Activated CD8-positive, alpha-beta memory T cell treated with anti-CD3 and anti-CD28 coated beads, Interleukin-2, amount 50 U/mL, for 1 hour (primary cell): ENCODE measurements around the gene DCC.

Source experiments
- DNase-seq: peaks from one replicate; pipeline ENCODE4 v3.0.0-alpha.2; 2020; ENCODE audit errors: extremely low read depth

The DCC gene

DNA sequence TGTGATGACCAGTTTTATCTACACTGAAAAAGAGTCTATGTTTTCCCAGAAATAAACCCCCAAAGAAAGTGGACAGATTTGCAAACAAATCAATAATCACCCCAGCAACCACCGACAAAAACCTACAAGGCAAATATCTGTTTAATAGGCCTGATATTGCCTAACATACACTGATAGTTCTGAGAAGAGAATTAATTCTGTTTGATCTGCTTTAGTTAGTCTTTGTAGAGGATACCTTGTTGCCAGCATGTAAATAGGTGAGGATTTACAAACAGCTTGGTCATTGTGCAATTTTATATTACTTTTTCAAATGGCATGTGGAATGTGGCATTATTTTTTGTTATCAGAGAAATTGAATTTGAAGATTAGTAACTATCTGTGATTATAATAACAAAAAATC lies 86.5 kb downstream of the DCC start:
- DNase-seq = no peak

- DNase-seq = no peak
Observed at GRCh38 chr18:52427521-52428175, 87.7 kb downstream of the DCC start.

DNA sequence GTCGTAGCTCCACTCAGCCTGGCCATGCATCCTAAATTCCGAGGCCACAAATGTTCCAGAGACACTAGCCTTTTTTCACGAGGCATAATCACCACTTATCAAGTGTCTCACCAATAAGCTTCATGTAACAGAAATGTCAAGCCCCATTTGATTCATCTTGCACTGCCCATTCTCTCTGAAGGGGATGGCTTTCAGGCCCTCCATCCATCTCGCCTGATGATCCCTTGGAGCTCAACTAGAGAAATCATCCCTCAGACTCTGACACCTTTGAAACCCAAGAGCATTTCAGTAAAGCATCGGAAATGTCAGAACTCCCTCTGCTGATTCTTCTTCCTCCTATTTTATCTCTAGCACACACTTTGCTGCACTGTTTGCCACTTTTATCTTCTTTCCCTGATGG lies 91.7 kb downstream of the DCC start:
- DNase-seq = no peak

DNA sequence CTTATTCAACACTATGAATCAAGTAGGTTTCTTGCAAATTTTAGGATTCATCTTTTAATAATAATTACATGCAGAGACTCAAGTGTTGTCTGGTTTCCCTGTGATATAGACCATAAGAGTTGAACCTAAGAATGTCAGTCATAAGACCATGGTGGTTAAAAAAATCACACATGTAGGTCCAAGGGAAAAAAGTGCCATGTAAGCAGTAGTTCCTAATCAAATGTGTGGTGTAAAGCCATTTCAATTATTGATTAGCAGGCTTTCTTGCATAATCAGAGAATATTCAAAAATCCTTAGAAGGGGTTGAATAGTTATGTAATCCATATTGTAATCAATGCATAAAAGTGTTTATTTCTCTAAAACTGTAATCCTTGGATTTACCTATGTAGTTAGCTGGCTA lies 93.8 kb downstream of the DCC start:
- DNase-seq = no peak

- no peak for DNase-seq
Observed at GRCh38 chr18:52435301-52435700, 95.3 kb downstream of the DCC start.

DNA sequence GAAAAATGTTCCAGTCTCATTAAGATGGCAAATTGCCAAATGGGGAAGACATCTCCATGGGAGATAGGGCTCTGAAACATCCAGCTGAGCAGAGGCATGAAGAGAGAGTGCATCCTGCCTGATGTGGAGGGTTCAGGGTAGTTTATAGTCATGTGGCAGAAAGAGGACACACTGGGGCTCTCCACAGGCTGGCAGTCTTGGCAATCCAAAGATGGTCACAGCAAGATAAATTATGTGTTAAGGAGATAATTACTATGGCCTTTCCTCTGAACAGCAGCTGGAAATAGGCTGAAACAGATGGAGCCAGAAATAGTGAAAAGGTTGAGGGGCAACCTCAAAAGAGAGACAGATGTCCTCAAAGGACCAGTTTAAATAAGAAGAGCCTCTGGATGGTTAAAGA lies 97.2 kb downstream of the DCC start:
- DNase-seq = no peak

GRCh38 chr18:52439457-52439856 lies 99.5 kb downstream of the DCC start:
- DNase-seq = no peak

GRCh38 chr18:52441794-52442193 lies 101.8 kb downstream of the DCC start:
- DNase-seq = no peak

- no peak for DNase-seq
Observed at GRCh38 chr18:52442686-52443085, 102.7 kb downstream of the DCC start.

GRCh38 chr18:52451256-52451655 lies 111.3 kb downstream of the DCC start:
- DNase-seq = no peak

GRCh38 chr18:52451851-52452250 lies 111.9 kb downstream of the DCC start:
- no peak for DNase-seq

- no peak for DNase-seq
Observed at GRCh38 chr18:52452427-52452826, 112.4 kb downstream of the DCC start.

DNA sequence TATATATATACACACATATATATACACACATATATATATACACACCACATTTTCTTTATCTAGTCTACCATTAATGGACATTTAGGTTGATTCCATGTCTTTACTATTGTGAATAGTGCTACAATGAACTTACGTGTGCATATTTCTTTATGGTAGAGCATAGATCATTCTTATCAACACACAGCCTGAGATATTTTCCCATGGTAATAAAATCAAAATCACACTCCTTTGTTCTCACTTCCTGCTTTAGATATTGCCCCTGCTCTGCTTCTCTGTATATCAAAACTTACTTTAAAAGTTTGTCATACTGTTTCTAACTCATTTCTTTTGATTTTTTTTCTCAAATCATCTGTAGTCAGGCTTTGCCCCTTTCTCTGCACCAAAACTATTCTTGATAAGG lies 119.9 kb downstream of the DCC start:
- no peak for DNase-seq

DNA sequence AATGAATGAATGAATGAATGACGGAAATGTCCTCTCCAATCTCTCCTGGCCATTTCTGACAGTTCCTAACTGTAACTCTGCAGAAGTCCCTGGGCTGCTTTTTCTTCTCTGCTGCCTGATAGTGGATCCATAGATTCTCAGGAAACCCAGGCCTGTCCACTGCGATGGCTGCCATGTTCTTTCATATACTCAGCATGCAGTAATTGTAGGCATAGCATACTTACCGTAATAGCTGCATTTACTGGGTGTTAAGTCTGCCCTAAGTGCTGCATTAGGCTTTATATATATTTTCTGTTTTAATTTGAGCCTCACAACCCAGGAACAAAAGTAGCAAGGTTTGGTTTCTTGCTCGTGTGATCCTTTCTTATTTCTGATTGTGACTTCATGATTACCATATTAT lies 122.9 kb downstream of the DCC start:
- no peak for DNase-seq

GRCh38 chr18:52465391-52465790 lies 125.4 kb downstream of the DCC start:
- DNase-seq = no peak

GRCh38 chr18:52468496-52468895 lies 128.5 kb downstream of the DCC start:
- no peak for DNase-seq

GRCh38 chr18:52475325-52475724 lies 135.3 kb downstream of the DCC start:
- DNase-seq = no peak

- no peak for DNase-seq
Observed at GRCh38 chr18:52481116-52481515, 141.1 kb downstream of the DCC start.

- DNase-seq = no peak
Observed at GRCh38 chr18:52484977-52485376, 145.0 kb downstream of the DCC start.

GRCh38 chr18:52486052-52486451 lies 146.1 kb downstream of the DCC start:
- no peak for DNase-seq

DNA sequence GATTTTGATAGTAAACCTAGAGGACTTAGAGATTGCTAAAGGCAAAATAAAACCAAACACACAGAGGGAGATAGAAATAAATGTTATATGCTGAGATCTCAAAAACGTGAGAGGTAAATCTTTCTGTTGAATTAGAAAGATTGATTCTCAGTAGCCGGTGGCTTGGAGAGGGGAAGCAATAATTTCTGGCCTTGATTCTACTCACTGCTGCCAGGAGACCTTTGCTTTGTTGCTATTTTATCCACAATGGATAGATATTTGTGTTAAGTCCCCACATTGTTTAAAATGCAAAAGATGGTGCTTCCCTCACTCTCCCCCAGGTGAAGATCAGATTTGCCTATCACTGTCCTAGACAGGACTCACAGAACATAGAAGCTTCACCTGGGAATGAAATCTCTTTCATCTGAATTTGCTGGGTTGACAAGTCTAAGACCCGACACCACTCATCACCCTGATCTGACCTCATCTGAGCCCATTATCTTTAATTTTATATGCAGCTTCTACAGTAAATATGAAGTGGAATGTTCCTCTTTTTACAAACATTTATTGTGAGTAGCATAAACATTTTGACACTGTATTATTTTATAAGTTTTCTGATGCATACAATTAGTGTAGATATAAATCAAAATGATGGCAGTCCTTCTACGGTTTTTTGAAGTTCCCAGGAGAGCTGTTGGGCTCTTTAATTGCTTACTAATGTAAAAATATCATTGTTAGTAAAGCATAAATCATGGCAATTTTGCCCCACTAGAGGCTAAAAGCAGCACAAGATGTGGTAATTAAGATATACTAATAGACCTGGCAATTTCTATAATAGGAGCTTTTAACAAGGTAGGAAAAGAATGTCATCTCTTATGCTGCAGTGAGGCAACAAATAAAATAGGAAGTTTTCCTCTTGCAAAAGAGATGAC lies 149.7 kb downstream of the DCC start:
- no peak for DNase-seq

DNA sequence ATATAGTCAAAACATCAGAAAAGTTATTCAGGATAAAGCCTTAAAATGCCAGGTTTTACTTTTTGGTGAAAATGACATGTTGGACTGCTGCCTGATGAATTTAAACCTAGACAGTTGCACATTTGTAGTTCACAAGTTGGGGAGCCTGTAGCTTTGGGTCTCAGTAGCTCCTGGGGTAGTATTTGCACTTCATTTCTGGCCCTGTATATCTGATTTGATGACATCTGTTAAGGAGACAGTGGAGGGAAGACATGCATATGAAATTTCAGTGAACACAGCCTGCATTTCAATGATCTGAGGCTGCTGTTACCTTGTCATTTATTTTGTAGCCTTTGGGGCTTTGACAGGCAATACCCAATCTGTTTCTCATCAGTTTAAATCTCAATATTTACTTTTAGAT lies 156.4 kb downstream of the DCC start:
- no peak for DNase-seq

DNA sequence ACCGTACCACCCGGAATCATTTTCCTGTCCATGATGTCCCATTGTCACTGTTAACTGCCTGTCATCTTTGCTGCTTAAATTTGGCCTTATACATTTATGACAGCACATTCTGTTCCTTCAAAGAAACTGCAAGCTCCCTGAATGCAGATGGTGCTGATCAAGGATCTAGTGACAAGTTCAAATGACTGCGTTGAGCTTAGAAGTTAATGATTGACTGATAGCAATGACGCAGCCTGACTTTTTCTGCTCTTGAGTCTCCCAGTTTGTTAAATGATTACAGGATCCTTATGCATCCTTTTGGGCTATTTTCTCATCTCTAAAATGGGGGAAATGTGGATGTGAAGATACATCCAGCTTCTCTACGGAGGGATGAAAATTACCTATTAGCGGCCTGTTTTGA lies 159.0 kb downstream of the DCC start:
- DNase-seq = no peak
